ENCODE results near the gene ITGB5.

Gene ITGB5

DNA sequence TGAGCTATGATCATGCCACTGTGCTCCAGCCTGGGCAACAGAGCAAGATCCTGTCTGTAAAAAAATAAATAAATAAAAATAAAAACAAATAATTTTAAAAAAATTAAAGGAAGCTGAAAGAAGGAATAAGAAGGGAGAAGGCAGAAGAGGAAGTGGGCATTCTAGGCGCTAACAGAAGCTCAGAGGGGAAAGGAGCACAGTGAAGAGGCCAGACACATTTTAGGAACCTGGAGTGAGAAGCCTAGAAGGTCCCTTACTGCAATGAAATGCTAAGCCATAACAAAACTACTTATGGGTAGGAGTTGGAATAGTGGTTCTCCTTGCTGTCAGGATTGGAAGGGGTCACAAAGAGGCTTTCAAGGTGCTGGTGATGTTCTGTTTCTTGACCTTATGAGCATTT, 64.0 kb downstream of the ITGB5 start:
- H3K4me3 ChIP-seq (ENCODE audit: low read depth, low read length) = no peak overlapping the region
- DNase-seq (ENCODE audit: low read depth) = no peak
- TF ChIP-seq, protein P1, sequence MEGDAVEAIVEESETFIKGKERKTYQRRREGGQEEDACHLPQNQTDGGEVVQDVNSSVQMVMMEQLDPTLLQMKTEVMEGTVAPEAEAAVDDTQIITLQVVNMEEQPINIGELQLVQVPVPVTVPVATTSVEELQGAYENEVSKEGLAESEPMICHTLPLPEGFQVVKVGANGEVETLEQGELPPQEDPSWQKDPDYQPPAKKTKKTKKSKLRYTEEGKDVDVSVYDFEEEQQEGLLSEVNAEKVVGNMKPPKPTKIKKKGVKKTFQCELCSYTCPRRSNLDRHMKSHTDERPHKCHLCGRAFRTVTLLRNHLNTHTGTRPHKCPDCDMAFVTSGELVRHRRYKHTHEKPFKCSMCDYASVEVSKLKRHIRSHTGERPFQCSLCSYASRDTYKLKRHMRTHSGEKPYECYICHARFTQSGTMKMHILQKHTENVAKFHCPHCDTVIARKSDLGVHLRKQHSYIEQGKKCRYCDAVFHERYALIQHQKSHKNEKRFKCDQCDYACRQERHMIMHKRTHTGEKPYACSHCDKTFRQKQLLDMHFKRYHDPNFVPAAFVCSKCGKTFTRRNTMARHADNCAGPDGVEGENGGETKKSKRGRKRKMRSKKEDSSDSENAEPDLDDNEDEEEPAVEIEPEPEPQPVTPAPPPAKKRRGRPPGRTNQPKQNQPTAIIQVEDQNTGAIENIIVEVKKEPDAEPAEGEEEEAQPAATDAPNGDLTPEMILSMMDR (IDR thresholded peaks at IDR 0.05; ENCODE audit: low read depth, low read length, missing control alignments) = no peak
- in situ Hi-C loops (cut with HindIII; ENCODE audit: low sequenced_read_pairs) = no loop called here

DNA sequence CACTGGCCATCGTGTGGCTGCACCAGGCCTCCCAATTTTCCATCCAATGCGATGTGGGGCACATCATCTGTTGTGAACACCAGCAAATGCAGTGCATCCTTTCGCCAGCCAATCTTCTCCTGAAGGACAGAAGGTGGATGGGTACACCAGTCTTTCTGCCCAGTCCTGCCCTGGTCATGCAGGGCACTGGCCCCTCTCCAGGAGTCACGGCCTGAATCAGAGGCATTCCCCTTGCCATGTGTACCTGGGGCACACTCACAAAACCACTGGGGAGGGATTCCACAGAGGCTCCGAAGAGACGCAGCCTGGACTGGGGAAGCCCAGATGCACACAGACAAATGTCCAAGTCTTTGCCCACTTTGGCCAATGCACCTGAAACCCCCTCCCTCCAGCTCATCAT, 65.8 kb downstream of the ITGB5 start:
- TF ChIP-seq, protein P1 (IDR thresholded peaks at IDR 0.05; ENCODE audit: low read depth, low read length, missing control alignments) = no peak
- H3K4me3 ChIP-seq (ENCODE audit: low read depth, low read length) = no peak overlapping the region
- no peak for DNase-seq (ENCODE audit: low read depth)
- in situ Hi-C loops (cut with HindIII; ENCODE audit: low sequenced_read_pairs) = no loop called here

DNA sequence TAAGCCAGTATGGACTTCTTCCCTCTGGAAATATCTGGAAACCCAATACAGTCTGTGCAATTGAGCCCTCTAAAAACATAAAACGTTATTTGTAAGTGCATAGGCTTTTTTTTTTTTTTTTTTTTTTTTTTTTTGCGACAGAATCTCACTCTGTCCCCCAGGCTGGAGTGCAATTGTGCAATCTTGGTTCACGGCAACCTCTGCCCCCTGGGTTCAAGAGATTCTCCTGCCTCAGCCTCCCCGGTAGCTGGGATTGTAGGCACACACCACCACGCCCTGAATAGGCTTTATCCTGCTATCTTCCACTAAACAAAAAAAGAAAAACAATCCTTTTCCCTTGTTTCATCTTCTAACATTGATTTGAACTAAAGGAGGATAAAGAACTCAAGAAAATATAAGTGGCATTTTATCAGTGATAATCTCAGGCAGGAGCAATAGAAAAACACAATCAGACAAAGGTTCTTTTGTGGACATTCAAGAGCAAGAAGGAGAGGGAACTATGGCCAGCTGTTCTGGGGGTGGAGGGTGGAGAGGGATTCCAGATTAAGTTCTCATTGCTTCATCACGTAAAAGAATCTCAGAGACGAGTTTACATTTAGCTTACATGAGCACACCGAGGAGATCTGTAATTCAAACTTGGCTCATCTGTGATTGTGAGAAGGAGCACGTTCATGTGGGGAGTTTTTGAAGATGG, 68.6 kb downstream of the ITGB5 start:
- TF ChIP-seq, protein P1 (IDR thresholded peaks at IDR 0.05; ENCODE audit: low read depth, low read length, missing control alignments) = no peak
- DNase-seq (ENCODE audit: low read depth) = no peak
- no peak overlapping the region for H3K4me3 ChIP-seq (ENCODE audit: low read depth, low read length)
- in situ Hi-C loops (cut with HindIII; ENCODE audit: low sequenced_read_pairs) = no loop called here

DNA sequence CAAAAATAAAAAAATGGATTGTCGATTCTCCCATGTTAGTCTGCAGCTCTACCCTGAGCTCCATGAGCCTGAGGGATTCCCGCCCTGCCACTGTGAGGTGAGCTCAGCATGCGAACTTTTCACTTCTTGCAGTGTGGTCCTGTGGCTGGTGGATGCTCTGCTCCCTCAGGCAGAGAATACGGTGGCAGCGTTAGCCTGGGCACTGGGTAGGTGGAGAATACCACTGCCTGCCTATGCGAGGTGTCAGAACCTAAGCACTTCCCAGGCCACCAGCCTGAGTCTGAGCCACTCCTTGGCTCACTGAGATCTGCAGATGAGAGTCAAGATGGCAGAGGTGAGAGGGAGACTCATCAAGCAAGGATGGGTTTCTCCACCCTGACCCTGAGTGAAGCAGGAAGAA, 70.1 kb downstream of the ITGB5 start:
- in situ Hi-C loops (cut with HindIII; ENCODE audit: low sequenced_read_pairs) = no loop called here
- DNase-seq (ENCODE audit: low read depth) = no peak
- H3K4me3 ChIP-seq (ENCODE audit: low read depth, low read length) = no peak overlapping the region
- TF ChIP-seq, protein P1 (IDR thresholded peaks at IDR 0.05; ENCODE audit: low read depth, low read length, missing control alignments) = no peak

DNA sequence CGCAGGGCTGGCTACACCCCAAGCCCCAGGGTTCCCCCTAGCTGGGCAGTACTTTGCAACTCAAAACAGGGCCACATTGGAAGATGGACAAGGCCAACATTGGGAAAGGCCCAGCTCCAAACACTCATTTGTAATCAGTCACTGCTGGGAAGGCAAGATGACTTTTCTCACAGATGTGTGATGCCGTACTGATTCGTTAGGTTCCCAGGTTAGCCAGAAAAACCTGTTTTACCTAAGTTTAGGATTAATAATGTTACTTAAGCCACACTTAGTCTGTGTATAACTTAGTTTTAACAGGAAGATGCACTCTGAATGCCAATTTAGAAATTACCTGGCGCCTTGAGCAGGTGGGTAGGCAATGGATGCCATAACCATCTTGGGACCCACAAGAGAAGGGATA, 71.0 kb downstream of the ITGB5 start:
- DNase-seq (ENCODE audit: low read depth) = no peak
- H3K4me3 ChIP-seq (ENCODE audit: low read depth, low read length) = no peak overlapping the region
- in situ Hi-C loops (cut with HindIII; ENCODE audit: low sequenced_read_pairs) = no loop called here
- TF ChIP-seq, protein P1 (IDR thresholded peaks at IDR 0.05; ENCODE audit: low read depth, low read length, missing control alignments) = no peak

DNA sequence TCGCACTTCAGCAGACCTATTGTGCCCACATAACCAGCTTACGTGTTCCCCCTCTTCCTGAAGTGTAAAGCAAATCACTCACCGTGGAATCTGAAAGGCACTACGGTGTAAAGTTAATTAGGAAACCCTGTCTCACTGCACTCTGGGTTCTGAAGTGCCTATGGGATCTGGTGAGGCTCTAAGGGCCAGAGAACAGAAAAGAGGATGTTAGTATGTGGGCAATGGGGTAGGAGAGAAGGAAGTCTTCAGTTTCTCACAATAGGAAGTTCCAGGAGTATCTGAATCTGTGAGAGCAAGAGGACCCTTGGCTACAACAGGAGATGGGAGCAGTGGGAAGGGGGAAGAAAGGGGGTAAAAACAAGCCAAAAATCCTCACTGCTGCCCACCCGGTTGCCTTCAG, 71.4 kb downstream of the ITGB5 start:
- TF ChIP-seq, protein P1 (IDR thresholded peaks at IDR 0.05; ENCODE audit: low read depth, low read length, missing control alignments) = no peak
- H3K4me3 ChIP-seq (ENCODE audit: low read depth, low read length) = no peak overlapping the region
- no peak for DNase-seq (ENCODE audit: low read depth)
- in situ Hi-C loops (cut with HindIII; ENCODE audit: low sequenced_read_pairs) = no loop called here
